ENCODE measurements around the gene DYNLT4. TPM values are rescaled to one million over a fixed set of nuclear protein-coding genes. Genes with fewer than 3 reads are reported as not detected.

Gene DYNLT4
- total and polyA plus RNA-seq, 10 donors: 0.15 to 2.1 (median 0.82) TPM; not detected in 3

DNA sequence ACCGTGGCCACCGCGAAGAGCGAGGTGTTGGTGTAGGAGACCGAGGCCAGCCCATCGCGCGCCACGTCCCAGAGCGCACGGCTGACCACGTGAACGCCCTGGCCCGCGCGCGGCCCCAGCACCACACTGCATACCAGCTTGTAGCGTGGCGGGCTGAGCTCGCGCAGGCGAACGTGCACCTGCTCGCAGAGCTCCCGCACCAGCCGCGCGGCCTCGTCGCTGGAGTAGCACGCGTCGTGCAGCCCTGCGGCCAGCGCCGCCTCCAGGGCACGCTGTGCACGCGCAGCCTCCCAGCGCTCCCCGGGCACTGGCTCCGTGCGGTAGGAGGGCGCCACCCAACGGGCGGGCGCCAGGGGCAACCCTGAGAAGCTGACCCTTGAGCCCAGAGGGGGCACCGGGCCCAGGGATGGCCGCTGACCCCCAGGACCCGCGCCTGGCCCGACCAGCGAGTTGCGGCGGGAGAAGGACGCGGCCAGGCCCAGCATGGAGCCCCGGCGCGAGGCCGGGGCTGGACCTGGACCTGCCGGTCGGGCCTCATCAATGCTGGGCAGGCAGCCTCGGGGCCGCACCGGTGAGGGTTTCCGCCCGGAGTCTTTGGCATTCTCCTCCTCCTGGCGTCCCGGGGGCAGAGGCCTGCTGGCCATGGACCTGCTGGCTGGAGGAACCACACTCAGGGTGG is 987 bp downstream of the DYNLT4 start:
- peak; percentile 85 for DNase-seq
- WGBS, 5 donors: 90 to 98% (median 94%) methylated on average over 23 to 70 of the region's 70 CpGs
- peak overlapping the region in 1 of 8 donors; percentile 58 for H3K4me3 ChIP-seq
- peak overlapping the region; percentile 95 to 99 (median 96) for H3K27ac ChIP-seq
- no peaks in the 10 kb centered on the region for H3K27me3 ChIP-seq (replicated peaks in 1 of 7)
- no peaks in the 10 kb centered on the region for H3K9me3 ChIP-seq
- H3K36me3 ChIP-seq: peaks cover 0 to 51% (median 39%) of the 10 kb centered on the region in 6 donors
- TF ChIP-seq POLR2AphosphoS5 (IDR thresholded peaks at IDR 0.05): peak in 2 of 3 donors; percentile 7 to 46
- peak in 1 of 11 experiments; percentile 9 for TF ChIP-seq CTCF (IDR thresholded peaks at IDR 0.05 in 8 of 11, conservative IDR thresholded peaks at IDR 0.05 in 3 of 11)
- no peak for TF ChIP-seq POLR2A (IDR thresholded peaks at IDR 0.05)
- intact Hi-C loops (cut with DNase I; ENCODE audit: low total_unique reads): no loop called here
- H3K4me1 ChIP-seq: peaks cover 52 to 100% (median 83%) of the 10 kb centered on the region in 6 donors

GRCh38 chr1:44805311-44806024 is 1.7 kb downstream of the DYNLT4 start:
- Histone ChIP-seq H3K4me3 (no peak overlapping the region), H3K36me3 (peaks cover 0 to 51% (median 39%) of the 10 kb centered on the region in 6 donors), H3K27ac (peak overlapping the region in 7 of 8 donors; percentile 3 to 99 (median 96)), H3K9me3 (no peaks in the 10 kb centered on the region), H3K27me3 (replicated peaks in 1 of 7) (no peaks in the 10 kb centered on the region), H3K4me1 (peaks cover 45 to 100% (median 79%) of the 10 kb centered on the region in 6 donors)
- no peak for TF ChIP-seq CTCF (IDR thresholded peaks at IDR 0.05 in 8 of 11, conservative IDR thresholded peaks at IDR 0.05 in 3 of 11)
- TF ChIP-seq POLR2AphosphoS5 (IDR thresholded peaks at IDR 0.05): peak in 1 of 3 donors; percentile 57
- no peak for TF ChIP-seq POLR2A (IDR thresholded peaks at IDR 0.05)
- peak; percentile 79 for DNase-seq
- WGBS, 5 donors: 90 to 99% (median 94%) methylated on average over 18 to 20 of the region's 20 CpGs
- intact Hi-C loops (cut with DNase I; ENCODE audit: low total_unique reads): no loop called here

GRCh38 chr1:44803312-44804095 is 3.6 kb downstream of the DYNLT4 start:
- no peaks in the 10 kb centered on the region for H3K27me3 ChIP-seq (replicated peaks in 1 of 7)
- peak overlapping the region in 1 of 8 donors; percentile 87 for H3K4me3 ChIP-seq
- DNase-seq: peak; percentile 72
- H3K27ac ChIP-seq: peak overlapping the region in 5 of 8 donors; percentile 5 to 98 (median 94)
- peaks cover 0 to 51% (median 39%) of the 10 kb centered on the region in 6 donors for H3K36me3 ChIP-seq
- no peaks in the 10 kb centered on the region for H3K9me3 ChIP-seq
- peaks cover 34 to 92% (median 69%) of the 10 kb centered on the region in 6 donors for H3K4me1 ChIP-seq
- intact Hi-C loops (cut with DNase I; ENCODE audit: low total_unique reads): no loop called here
- peak in 1 of 3 donors; percentile 21 for TF ChIP-seq POLR2AphosphoS5 (IDR thresholded peaks at IDR 0.05)
- TF ChIP-seq CTCF (IDR thresholded peaks at IDR 0.05 in 8 of 11, conservative IDR thresholded peaks at IDR 0.05 in 3 of 11): no peak
- 84 to 93% (median 92%) methylated on average over 11 to 13 of the region's 13 CpGs for WGBS, 5 donors

Measured in spleen (tissue), 11 donors.